ENCODE data around the gene MYO7A. TPM values are rescaled to one million over a fixed set of nuclear protein-coding genes. Genes with fewer than 3 reads are reported as not detected.

The MYO7A gene
- total RNA-seq, 1 donor from 2014 or later = 0.97 TPM

DNA sequence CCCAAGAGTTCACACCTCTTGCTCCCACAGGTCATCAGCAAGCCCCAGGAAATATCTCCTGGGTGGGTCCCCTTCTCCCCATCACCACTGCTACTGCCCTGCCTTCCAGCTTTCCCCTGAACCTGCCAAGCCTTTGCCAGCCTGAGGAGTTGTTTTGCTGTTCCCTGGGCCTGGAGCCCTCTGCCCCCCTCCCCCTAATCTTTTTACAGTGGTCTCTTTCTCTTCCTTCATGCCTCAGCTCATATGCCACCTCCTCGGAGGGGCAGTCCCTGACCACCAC lies 18.9 kb downstream of the MYO7A start:
- Histone ChIP-seq H3K4me3 (no peak overlapping the region), H4K20me1 (ENCODE audit: low read depth) (no peaks in the 10 kb centered on the region), H3K36me3 (no peaks in the 10 kb centered on the region), H2AFZ (replicated peaks) (no peak overlapping the region), H3K27me3 (peaks cover 4% of the 10 kb centered on the region), H3K9me3 (ENCODE audit: low read depth) (no peaks in the 10 kb centered on the region), H3K79me2 (ENCODE audit: low read depth) (no peaks in the 10 kb centered on the region), H3F3A (ENCODE audit: low read depth) (peaks cover 22% of the 10 kb centered on the region), H3K4me2 (peak overlapping the region; percentile 77), H3K9ac (no peak overlapping the region), H3K4me1 (peaks cover 33% of the 10 kb centered on the region), H3K27ac (no peak overlapping the region)
- Mint-ChIP-seq H3K27ac (no peak overlapping the region), H3K27me3 (ENCODE audit: insufficient read depth, low read depth) (peaks cover 8% of the 10 kb centered on the region), H3K9me3 (no peaks in the 10 kb centered on the region), H3K4me3 (no peak overlapping the region), H3K36me3 (no peaks in the 10 kb centered on the region), H3K4me1 (peaks cover 33% of the 10 kb centered on the region)
- TF ChIP-seq EZH2phosphoT487 (IDR thresholded peaks at IDR 0.05) (no peak), EZH2 (IDR thresholded peaks at IDR 0.05) (no peak)
- TF ChIP-seq, protein P1, sequence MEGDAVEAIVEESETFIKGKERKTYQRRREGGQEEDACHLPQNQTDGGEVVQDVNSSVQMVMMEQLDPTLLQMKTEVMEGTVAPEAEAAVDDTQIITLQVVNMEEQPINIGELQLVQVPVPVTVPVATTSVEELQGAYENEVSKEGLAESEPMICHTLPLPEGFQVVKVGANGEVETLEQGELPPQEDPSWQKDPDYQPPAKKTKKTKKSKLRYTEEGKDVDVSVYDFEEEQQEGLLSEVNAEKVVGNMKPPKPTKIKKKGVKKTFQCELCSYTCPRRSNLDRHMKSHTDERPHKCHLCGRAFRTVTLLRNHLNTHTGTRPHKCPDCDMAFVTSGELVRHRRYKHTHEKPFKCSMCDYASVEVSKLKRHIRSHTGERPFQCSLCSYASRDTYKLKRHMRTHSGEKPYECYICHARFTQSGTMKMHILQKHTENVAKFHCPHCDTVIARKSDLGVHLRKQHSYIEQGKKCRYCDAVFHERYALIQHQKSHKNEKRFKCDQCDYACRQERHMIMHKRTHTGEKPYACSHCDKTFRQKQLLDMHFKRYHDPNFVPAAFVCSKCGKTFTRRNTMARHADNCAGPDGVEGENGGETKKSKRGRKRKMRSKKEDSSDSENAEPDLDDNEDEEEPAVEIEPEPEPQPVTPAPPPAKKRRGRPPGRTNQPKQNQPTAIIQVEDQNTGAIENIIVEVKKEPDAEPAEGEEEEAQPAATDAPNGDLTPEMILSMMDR (IDR thresholded peaks at IDR 0.05) = no peak
- no peak for DNase-seq (ENCODE audit: low spot score)

DNA sequence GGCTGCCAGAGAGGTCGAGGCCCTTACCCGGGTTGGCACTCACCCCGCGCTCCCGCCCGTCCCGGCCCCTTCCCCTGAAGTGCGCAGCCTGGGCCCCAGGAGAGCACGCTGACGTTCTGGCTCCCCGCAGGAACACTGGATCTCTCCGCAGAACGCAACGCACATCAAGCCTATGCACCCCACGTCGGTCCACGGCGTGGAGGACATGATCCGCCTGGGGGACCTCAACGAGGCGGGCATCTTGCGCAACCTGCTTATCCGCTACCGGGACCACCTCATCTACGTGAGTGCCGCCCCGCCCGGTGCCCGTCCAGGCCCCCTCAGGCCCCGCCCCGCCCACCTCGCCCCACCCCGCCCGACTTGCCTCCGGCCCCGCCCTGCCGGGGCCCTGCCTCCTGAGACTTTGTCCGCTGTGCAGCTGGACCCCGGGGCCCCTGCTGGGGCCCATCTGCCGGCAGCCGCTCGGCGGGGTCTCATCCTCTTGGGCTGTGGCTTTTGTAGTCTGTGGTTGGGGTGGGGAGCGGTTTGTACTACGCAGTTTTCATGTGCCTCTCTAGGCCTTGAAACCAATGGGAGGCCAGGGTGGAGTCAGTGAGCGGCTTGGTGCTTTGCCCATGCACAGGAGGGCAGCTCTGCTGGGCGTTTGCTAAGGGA lies 19.7 kb downstream of the MYO7A start:
- Histone ChIP-seq H3K9me3 (ENCODE audit: low read depth) (no peaks in the 10 kb centered on the region), H3K27me3 (peaks cover 4% of the 10 kb centered on the region), H3K4me3 (peak overlapping the region; percentile 36), H3K9ac (no peak overlapping the region), H3F3A (ENCODE audit: low read depth) (peaks cover 22% of the 10 kb centered on the region), H3K79me2 (ENCODE audit: low read depth) (no peaks in the 10 kb centered on the region), H2AFZ (replicated peaks) (peak overlapping the region; percentile 82), H4K20me1 (ENCODE audit: low read depth) (no peaks in the 10 kb centered on the region), H3K4me2 (peak overlapping the region; percentile 77), H3K27ac (no peak overlapping the region), H3K36me3 (no peaks in the 10 kb centered on the region), H3K4me1 (peaks cover 33% of the 10 kb centered on the region)
- Mint-ChIP-seq H3K27me3 (ENCODE audit: insufficient read depth, low read depth) (peaks cover 8% of the 10 kb centered on the region), H3K27ac (peak overlapping the region; percentile 58), H3K4me1 (peaks cover 36% of the 10 kb centered on the region), H3K36me3 (no peaks in the 10 kb centered on the region), H3K4me3 (peak overlapping the region; percentile 71), H3K9me3 (no peaks in the 10 kb centered on the region)
- peak; percentile 89 for DNase-seq (ENCODE audit: low spot score)
- TF ChIP-seq, protein P1 (IDR thresholded peaks at IDR 0.05) = no peak
- TF ChIP-seq EZH2phosphoT487 (IDR thresholded peaks at IDR 0.05) (no peak), EZH2 (IDR thresholded peaks at IDR 0.05) (no peak)

DNA sequence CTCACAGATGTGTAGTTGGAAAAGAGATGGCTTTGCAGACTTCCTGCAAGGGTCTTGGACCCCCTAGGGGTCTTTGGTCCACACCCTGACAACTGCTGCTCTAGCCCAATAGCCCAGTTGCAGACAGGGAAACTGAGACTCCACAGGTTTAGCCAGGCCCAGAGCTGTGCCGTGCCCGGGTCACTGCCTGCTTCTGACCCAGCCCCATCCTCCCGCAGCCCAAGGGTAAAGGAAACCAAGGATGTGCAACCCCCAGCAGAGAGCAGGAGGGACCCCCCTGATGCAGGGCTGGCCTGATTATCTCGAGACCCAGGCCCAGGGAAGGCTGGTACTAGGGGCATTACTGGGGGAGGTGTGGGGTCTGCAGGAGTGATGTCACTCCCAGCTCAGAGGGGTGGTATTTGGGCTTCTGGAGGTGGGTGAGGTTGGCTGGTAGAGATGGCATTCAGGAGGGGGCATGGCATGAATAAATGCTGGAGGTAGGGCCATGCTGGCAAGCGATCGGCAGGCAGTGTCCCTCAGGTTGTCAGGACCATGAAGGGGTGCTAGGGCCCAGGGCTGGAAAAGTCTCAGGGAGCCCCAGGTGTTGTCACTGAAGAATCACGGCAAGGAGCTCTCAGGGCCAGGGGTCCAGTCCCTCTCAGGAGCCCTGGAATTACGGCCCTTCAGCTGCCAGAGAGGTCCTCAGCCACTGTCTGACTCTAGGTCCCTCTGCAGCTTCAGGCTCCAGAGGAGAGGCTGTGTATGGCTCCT lies 21.1 kb downstream of the MYO7A start:
- H3K4me1 ChIP-seq = peaks cover 33% of the 10 kb centered on the region

More for the DNA sequence above, 21.1 kb downstream of the MYO7A start:
- peaks cover 4% of the 10 kb centered on the region for H3K27me3 ChIP-seq
- H3K4me3 ChIP-seq = no peak overlapping the region
- no peaks in the 10 kb centered on the region for H3K79me2 ChIP-seq (ENCODE audit: low read depth)
- Mint-ChIP-seq H3K27me3 (ENCODE audit: insufficient read depth, low read depth) (peaks cover 10% of the 10 kb centered on the region), H3K9me3 (no peaks in the 10 kb centered on the region), H3K36me3 (no peaks in the 10 kb centered on the region), H3K4me1 (peaks cover 39% of the 10 kb centered on the region), H3K27ac (no peak overlapping the region), H3K4me3 (no peak overlapping the region)
- H3K36me3 ChIP-seq = no peaks in the 10 kb centered on the region
- no peaks in the 10 kb centered on the region for H4K20me1 ChIP-seq (ENCODE audit: low read depth)
- no peaks in the 10 kb centered on the region for H3K9me3 ChIP-seq (ENCODE audit: low read depth)
- no peak for DNase-seq (ENCODE audit: low spot score)
- no peak overlapping the region for H3K27ac ChIP-seq
- H3F3A ChIP-seq (ENCODE audit: low read depth) = peaks cover 22% of the 10 kb centered on the region
- no peak overlapping the region for H2AFZ ChIP-seq (replicated peaks)
- TF ChIP-seq EZH2 (IDR thresholded peaks at IDR 0.05) = no peak
- TF ChIP-seq, protein P1 (IDR thresholded peaks at IDR 0.05) = no peak
- no peak for TF ChIP-seq EZH2phosphoT487 (IDR thresholded peaks at IDR 0.05)
- no peak overlapping the region for H3K9ac ChIP-seq
- H3K4me2 ChIP-seq = no peak overlapping the region
